ENCODE data around the gene BCL3.

The BCL3 gene

GRCh38 chr19:44788971-44789370 lies 40.5 kb downstream of the BCL3 start:
- no peak for DNase-seq (ENCODE audit: low spot score)

- no peak for DNase-seq (ENCODE audit: low spot score)
Observed at GRCh38 chr19:44789943-44790483, 41.5 kb downstream of the BCL3 start.

DNA sequence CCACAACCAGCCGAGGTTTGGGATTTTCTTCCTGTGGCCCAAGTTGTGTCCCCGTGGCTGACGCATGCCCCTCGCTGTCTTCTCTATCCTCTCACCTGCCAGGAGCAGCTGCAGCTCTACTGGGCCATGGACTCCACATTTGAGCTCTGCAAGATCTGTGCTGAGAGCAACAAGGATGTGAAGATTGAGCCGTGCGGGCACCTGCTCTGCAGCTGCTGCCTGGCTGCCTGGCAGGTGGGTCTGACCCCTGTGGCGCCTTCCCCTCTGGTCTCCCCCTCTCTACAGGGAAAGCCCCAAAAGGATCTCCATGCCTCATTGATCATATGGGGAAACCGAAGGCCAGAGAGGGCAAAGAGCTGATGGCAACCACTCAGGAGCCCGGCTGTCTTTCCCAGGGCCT lies 43.8 kb downstream of the BCL3 start:
- DNase-seq (ENCODE audit: low spot score), result no peak

GRCh38 chr19:44794610-44795009 lies 46.1 kb downstream of the BCL3 start:
- DNase-seq (ENCODE audit: low spot score), result no peak

GRCh38 chr19:44795398-44795987 lies 47.0 kb downstream of the BCL3 start:
- DNase-seq (ENCODE audit: low spot score), result no peak

GRCh38 chr19:44796701-44797115 lies 48.2 kb downstream of the BCL3 start:
- DNase-seq (ENCODE audit: low spot score), result no peak

DNA sequence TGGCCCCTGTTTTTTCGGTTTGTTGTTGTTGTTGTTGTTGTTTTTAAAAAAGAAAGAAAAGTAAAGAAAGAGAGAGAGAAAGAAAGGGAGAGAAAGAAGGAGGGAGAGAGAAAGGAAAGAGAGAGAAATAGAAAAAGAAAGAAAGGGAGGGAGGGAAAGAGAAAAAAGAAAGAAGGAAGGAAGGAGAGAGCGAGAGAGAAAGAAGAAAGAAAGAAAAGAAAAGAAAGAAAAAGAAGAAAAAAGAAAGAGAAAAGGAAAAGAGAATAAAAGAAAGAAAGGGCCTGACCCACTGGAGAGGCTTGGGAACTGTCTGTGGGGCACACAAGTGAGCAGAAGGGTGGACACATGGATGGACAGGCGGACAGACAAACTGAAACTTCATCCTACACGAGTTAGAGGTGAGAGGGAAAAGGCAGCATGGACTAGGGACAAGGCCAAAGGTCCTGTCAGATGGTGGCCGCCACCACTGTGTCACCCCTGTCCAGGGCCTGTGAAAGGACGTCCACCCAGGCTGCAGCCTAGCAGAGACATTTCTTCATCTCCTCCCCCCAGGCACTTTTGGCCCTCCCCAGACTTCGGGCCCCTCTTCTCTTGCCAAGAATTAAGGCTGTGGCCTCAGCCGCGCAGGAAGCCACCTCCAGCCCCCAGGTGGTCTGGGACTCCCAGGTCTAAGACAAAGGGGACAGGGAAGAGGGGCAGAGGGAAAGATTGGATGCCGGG lies 51.3 kb downstream of the BCL3 start:
- DNase-seq (ENCODE audit: low spot score), result no peak

- peak; percentile 74 for DNase-seq (ENCODE audit: low spot score)
Observed at GRCh38 chr19:44800461-44800860, 52.0 kb downstream of the BCL3 start.

DNA sequence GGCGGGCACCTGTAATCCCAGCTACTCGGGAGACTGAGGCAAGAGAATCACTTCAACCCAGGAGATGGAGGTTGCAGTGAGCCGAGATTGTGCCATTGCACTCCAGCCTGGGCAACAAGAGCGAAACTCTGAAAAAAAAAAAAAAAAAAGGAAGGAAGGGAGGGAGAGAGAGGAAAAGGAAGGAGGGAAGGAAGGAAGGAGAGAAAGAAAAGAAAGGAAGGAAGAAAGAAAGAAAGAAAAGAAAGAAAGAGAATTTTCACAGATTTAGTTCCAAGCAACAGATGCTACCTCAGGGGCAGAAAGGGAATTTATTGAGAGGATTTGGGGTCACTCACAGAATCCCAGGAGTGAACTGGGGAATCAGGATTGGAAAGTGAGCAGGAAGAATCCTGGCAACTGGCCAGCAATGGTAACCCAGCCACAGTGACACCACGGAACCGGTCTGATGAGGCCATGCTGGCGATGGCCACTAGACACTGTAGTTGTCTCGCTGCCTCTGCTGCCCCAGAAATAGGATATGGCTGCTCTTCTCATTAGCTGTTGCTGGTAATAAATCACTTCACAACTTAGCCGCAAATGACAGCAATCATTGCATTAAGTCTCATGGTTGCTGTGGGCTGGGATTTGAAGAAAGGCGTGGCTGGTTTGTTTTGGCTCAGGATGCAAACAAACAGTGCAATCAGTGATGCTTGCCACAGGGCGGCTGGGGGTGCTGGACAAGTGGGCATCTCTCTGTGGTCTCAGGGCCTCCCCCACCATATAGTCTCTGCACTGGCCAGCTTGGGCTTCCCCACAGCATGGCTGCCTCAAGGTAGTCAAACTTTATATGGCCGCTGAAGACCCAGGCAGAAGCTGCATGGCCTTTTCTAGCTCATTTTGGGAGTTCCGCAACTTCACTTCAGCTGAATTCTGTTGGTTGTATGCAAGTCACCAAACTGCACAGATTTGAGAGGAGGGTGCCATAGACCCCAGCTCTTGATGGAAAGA lies 55.2 kb downstream of the BCL3 start:
- DNase-seq (ENCODE audit: low spot score), result no peak

DNA sequence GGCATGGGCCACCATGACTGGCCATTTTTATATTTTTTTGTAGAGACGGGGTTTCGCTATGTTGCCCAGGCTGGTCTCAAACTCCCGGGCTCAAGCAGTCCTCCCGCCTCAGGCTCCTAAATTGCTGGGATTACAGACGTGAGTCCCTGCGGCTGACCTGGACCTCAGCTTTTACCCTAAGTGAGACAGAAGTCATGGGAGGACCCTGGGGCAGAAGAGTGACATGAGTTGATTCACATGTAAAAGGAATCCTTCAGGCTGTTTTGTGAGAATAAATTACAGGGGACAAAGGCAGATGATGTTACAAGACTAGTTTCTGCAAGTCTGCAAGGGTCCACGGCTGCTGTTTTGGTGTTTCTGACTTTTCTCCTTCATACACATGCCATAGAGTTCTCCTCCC lies 57.8 kb downstream of the BCL3 start:
- DNase-seq (ENCODE audit: low spot score), result no peak

- peak; percentile 72 for DNase-seq (ENCODE audit: low spot score)
Observed at GRCh38 chr19:44807162-44807561, 58.7 kb downstream of the BCL3 start.

GRCh38 chr19:44807652-44808462 lies 59.3 kb downstream of the BCL3 start:
- peak; percentile 89 for DNase-seq (ENCODE audit: low spot score)

DNA sequence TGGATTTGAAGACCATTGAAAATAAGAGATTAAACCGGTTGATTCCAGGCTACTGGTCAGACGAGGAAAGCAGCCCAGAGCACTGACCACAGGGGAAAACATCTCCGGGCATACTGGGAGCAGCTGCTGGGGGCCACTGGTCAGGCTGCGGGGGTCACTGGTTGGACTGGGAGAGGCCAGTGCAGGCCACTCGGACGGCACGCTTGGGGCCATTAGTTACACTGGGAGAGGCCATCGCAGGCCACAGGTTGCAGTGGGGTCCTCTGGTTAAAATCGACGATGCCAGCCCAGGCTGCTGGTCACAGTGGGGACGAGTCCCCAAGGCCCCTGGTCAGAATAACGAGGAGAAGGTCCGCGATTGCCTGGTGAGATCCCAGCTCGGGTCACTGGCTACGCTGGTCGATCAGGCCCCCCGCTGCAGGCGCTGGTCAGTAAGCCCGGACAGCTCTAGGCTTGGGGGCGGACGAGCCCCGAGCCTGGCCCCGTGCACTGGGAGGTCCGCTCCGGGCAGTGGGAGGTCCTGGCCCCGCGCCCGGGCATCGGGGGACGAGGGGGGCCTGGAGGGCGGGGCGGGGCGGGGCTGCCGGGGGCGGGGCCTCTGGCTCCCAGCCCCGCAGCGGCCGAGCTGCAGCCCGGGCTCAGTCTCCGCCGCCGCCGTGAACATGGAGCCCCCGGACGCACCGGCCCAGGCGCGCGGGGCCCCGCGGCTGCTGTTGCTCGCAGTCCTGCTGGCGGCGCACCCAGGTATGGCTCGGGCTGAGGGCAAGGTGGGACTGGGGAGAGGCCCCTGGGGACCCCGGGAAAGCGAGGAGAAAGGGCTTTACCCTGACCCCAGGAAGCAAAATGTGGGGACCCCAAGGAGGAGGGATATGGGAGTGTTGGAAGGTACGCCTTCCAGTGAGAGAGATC lies 60.2 kb downstream of the BCL3 start, which contains the start of gene BCAM:
BCAM (plus strand) TSS at position 641 of the 909 bp plus-strand sequence; CDS start at position 663, 22 bp downstream.
- DNase-seq (ENCODE audit: low spot score), result peak; percentile 68

Data from kidney tubule cell (primary cell).